ENCODE results near the gene FARP1. TPM values are rescaled to one million over a fixed set of nuclear protein-coding genes. Genes with fewer than 3 reads are reported as not detected.

Gene FARP1
- total and polyA plus RNA-seq, 8 donors: 11.6 to 319 (median 70.3) TPM

DNA sequence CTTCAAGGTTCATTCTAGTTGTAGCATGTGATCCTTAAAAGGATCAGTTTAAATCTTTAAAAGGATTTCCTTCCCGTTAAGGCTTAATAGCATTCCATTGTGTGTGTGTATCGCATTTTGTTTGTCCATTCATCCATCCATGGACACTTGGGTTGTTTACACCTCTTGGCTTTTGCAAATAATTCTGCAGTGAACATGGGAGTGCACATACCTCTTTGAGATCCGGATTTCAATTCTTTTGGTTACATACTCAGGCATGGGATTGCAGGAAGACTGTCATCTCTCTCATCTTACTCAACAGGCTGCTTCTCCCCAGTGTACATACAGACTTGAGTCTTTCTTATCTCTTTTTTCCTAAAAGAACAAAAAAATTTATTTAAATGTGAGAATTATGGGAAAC, 32.9 kb downstream of the FARP1 start:
- intact Hi-C loops (cut with DNase I; ENCODE audit: low total_unique reads): no loop called here
- no peak for DNase-seq
- TF ChIP-seq EP300 (IDR thresholded peaks at IDR 0.05) (no peak), POLR2AphosphoS5 (IDR thresholded peaks at IDR 0.05) (peak in 1 of 3 donors; percentile 24)
- Histone ChIP-seq H3K4me1 (peaks cover 38 to 56% (median 46%) of the 10 kb centered on the region in 4 donors), H3K27ac (peak overlapping the region in 3 of 5 donors; percentile 79 to 83 (median 82)), H3K27me3 (no peaks in the 10 kb centered on the region), H3K9me3 (no peaks in the 10 kb centered on the region), H3K4me3 (no peak overlapping the region), H3K36me3 (peaks cover 4 to 10% (median 9%) of the 10 kb centered on the region in 4 donors)
- WGBS, 5 donors: 51 to 61% (median 53%) methylated on average over 3 of the region's 3 CpGs

DNA sequence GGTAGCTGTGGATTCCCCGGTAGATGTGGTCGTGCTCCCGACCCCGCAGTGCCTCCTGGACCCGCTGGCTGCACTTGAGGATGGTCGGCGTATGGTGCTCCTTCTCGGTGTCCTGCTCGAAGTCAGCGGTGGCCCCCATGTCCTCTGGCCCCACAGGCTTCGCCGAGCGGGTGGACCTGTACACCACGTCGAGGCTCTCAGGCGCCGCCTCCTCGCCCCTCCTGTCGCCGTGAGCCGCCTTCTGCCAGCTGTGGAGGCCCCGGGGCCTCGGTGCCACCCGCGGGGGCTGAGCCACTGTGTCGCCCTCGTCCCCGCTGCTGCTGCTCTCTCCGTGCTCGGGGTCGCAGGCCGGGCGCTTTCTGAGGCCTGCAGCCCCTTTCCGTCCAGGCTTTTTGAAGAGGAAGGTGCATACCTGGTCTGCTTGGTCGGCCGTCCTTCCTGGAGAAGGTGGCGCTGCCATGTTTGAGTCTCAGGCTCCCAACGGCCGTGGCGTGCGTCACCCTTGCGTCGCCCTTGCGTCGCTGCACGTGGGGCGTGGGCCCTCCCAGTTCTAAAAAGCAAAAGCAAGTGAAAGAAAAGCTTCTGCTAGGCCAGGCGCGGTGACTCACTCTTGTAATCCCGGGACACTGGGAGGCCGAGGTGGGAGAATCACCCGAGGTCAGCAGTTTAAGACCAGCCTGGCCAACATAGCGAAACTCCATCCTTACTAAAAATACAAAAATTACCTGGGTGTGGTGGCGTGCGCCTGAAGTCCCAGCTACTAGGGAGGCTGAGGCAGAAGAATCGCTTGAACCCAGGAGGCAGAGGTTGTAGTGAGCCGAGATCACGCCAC, 34.1 kb downstream of the FARP1 start, which contains the start of gene RNF113B:
Gene RNF113B, minus strand, starts transcription at position 493 of the 832 bp plus-strand sequence. Its CDS starts 33 bp downstream, at position 460.
- Histone ChIP-seq H3K4me3 (no peak within 1 kb of the TSS), H3K27ac (peak within 1 kb of the TSS in 2 of 5 donors; percentile 79 to 83), H3K36me3 (peaks cover 4 to 10% (median 9%) of the 10 kb centered on the region in 4 donors), H3K27me3 (no peaks in the 10 kb centered on the region), H3K4me1 (peaks cover 32 to 50% (median 40%) of the 10 kb centered on the region in 4 donors), H3K9me3 (no peaks in the 10 kb centered on the region)
- no peak for TF ChIP-seq POLR2A (IDR thresholded peaks at IDR 0.05)
- TF ChIP-seq EP300 (IDR thresholded peaks at IDR 0.05): no peak
- TF ChIP-seq, protein P1, sequence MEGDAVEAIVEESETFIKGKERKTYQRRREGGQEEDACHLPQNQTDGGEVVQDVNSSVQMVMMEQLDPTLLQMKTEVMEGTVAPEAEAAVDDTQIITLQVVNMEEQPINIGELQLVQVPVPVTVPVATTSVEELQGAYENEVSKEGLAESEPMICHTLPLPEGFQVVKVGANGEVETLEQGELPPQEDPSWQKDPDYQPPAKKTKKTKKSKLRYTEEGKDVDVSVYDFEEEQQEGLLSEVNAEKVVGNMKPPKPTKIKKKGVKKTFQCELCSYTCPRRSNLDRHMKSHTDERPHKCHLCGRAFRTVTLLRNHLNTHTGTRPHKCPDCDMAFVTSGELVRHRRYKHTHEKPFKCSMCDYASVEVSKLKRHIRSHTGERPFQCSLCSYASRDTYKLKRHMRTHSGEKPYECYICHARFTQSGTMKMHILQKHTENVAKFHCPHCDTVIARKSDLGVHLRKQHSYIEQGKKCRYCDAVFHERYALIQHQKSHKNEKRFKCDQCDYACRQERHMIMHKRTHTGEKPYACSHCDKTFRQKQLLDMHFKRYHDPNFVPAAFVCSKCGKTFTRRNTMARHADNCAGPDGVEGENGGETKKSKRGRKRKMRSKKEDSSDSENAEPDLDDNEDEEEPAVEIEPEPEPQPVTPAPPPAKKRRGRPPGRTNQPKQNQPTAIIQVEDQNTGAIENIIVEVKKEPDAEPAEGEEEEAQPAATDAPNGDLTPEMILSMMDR (IDR thresholded peaks at IDR 0.05): no peak
- TF ChIP-seq POLR2AphosphoS5 (IDR thresholded peaks at IDR 0.05): no peak
- DNase-seq: no peak
- WGBS, 5 donors: 92 to 97% (median 94%) methylated on average over 45 to 58 of the region's 58 CpGs
- intact Hi-C loops (cut with DNase I; ENCODE audit: low total_unique reads): no loop called here

DNA sequence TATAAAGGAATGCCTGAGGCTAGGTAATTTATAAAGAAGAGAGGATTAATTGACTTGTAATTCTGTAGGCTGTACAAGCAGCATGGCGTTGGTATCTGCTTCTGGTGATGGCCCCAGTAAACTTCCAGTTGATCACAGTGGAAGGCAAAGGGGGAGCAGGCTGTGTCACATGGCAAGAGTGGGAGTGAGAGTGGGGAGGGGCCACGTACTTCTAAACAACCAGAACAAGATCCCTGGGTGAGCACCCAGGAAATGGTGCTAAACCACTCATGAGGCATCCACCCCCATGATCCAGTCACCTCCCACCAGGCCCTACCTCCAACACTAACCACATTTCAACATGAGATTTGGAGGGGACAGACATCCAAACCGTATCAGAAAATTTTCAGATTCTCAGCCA, 37.2 kb downstream of the FARP1 start:
- TF ChIP-seq POLR2A (IDR thresholded peaks at IDR 0.05) (no peak), EP300 (IDR thresholded peaks at IDR 0.05) (no peak), POLR2AphosphoS5 (IDR thresholded peaks at IDR 0.05) (no peak)
- TF ChIP-seq, protein P1 (IDR thresholded peaks at IDR 0.05): no peak
- DNase-seq: no peak
- WGBS, 5 donors: 80 to 90% (median 83%) methylated on average over 3 of the region's 3 CpGs
- Histone ChIP-seq H3K27ac (no peak overlapping the region), H3K4me3 (no peak overlapping the region), H3K4me1 (peaks cover under 1 to 34% (median 19%) of the 10 kb centered on the region in 4 donors), H3K27me3 (no peaks in the 10 kb centered on the region), H3K9me3 (no peaks in the 10 kb centered on the region), H3K36me3 (peaks cover 4 to 10% (median 9%) of the 10 kb centered on the region in 4 donors)
- intact Hi-C loops (cut with DNase I; ENCODE audit: low total_unique reads): no loop called here

DNA sequence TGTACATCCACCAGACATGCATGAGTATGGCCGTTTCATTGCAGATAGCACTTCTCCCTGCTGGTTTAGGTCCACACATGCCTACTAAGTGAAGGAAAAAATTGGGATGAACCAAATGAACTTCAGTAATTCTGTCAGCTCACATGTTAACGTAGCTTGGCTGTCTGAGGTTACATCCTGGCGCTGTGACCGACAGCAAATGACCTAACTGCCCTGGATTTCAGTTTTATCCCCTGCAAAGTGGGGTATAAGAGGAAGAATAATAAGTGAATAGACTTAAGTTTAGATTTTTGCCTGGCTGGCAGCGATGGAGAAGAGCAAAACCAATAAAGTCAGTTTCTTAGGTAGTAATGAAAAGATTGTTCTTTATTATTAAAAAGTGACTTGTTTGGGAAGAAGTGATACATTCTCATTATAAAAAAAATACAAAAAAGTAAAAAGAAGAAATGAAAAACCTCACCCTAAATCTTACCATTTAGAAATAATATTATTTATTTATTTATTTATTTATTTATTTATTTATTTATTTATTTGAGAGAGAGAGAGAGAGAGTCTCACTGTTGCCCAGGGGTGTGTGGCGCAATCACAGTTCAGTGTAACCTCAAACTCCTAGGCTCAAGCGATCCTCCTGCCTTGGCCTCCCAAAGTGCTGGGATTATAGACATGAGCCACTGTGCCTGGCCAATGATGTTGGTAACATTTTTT, 38.4 kb downstream of the FARP1 start:
- no peak for TF ChIP-seq POLR2A (IDR thresholded peaks at IDR 0.05)
- TF ChIP-seq POLR2AphosphoS5 (IDR thresholded peaks at IDR 0.05): no peak
- no peak for TF ChIP-seq EP300 (IDR thresholded peaks at IDR 0.05)
- TF ChIP-seq, protein P1 (IDR thresholded peaks at IDR 0.05): no peak
- Histone ChIP-seq H3K27me3 (no peaks in the 10 kb centered on the region), H3K36me3 (peaks cover 3 to 10% (median 9%) of the 10 kb centered on the region in 4 donors), H3K4me1 (peaks cover 0 to 25% (median 13%) of the 10 kb centered on the region in 4 donors), H3K4me3 (no peak overlapping the region), H3K9me3 (no peaks in the 10 kb centered on the region), H3K27ac (no peak overlapping the region)
- intact Hi-C loops (cut with DNase I; ENCODE audit: low total_unique reads): no loop called here
- DNase-seq: no peak
- 87 to 93% (median 89%) methylated on average over 7 of the region's 7 CpGs for WGBS, 5 donors
